ENCODE results near the gene ASB15. TPM values are rescaled to one million over a fixed set of nuclear protein-coding genes. Genes with fewer than 3 reads are reported as not detected.

Gene ASB15
- total and polyA plus RNA-seq, 2 donors (not counting 3 experiments of a cell fraction or from before 2014, with no cell fraction given) = not detected

- Histone ChIP-seq H3K9me1 (replicated peaks; ENCODE audit: control insufficient read depth, extremely low read depth, insufficient read depth, low read length) (no peaks in the 10 kb centered on the region), H3K4me3 (replicated peaks in 1 of 3; ENCODE audit: insufficient read depth in 1 of 3, low read depth in 1 of 3, low read length in 3 of 3) (no peak overlapping the region), H3K27me3 (ENCODE audit: control insufficient read depth in 2 of 2, insufficient read depth in 2 of 2, low read length in 2 of 2) (no peaks in the 10 kb centered on the region), H2AFZ (ENCODE audit: low read depth, low read length) (no peak overlapping the region), H3K9me3 (replicated peaks; ENCODE audit: control insufficient read depth, insufficient read depth, low read length) (no peaks in the 10 kb centered on the region), H3K36me3 (ENCODE audit: control insufficient read depth in 2 of 2, extremely low read depth in 1 of 2, insufficient read depth in 2 of 2, low read length in 2 of 2) (no peaks in the 10 kb centered on the region), H3K4me2 (ENCODE audit: insufficient read depth, low read length) (no peak overlapping the region), H3K27ac (ENCODE audit: insufficient read depth, low read depth, low read length) (no peak overlapping the region), H3K9ac (replicated peaks; ENCODE audit: extremely low read depth, insufficient read depth, low read length) (no peak overlapping the region), H4K20me1 (replicated peaks; ENCODE audit: control insufficient read depth, extremely low read depth, insufficient read depth, low read length) (no peaks in the 10 kb centered on the region), H3K4me1 (ENCODE audit: control insufficient read depth, extremely low read depth, insufficient read depth, low read length) (peaks cover 27% of the 10 kb centered on the region), H3K79me2 (ENCODE audit: control insufficient read depth, insufficient read depth, low read length) (no peaks in the 10 kb centered on the region)
- DNase-seq (ENCODE audit: low read depth, low spot score) (no peak), FAIRE-seq (no peak)
- POLR2A ChIA-PET = interaction anchor here (1.0 kb wide), 1 partner anchor 23 kb away, joined by 3 read pairs; no protein-coding TSS in a partner anchor
- dilution Hi-C loops (cut with MboI; ENCODE audit: extremely low pct_ligation_motif_present, low sequenced_read_pairs) = no loop called here
- BruUV-seq (replicated peaks) = no TSS peak
- CTCF ChIA-PET = interaction anchor here (1.2 to 4.4 kb wide), 3 partner anchors 10 to 21 kb away, joined by 3 to 25 read pairs (median 7); no protein-coding TSS in a partner anchor
- no peak for TF ChIP-seq MAX (IDR thresholded peaks at IDR 0.05; ENCODE audit: insufficient read depth, insufficient read length)
- TF ChIP-seq POLR2A (IDR thresholded peaks at IDR 0.05; ENCODE audit: low read depth, low read length) = no peak
- TF ChIP-seq JUN (IDR thresholded peaks at IDR 0.05; ENCODE audit: borderline replicate concordance, insufficient read depth, insufficient read length, low read depth) = no peak
- no peak for TF ChIP-seq EZH2 (IDR thresholded peaks at IDR 0.05; ENCODE audit: borderline replicate concordance, low read depth, low read length, severe bottlenecking)
- TF ChIP-seq FOS (IDR thresholded peaks at IDR 0.05; ENCODE audit: borderline replicate concordance, insufficient read depth, low read length) = no peak
- no peak for TF ChIP-seq MYC (IDR thresholded peaks at IDR 0.05; ENCODE audit: low read depth, low read length)
- no peak for TF ChIP-seq CTCF (IDR thresholded peaks at IDR 0.05; ENCODE audit: extremely low read depth in 1 of 2, insufficient read depth in 1 of 2, low read depth in 1 of 2, low read length in 2 of 2)
- TF ChIP-seq POLR2AphosphoS5 (IDR thresholded peaks at IDR 0.05; ENCODE audit: insufficient read depth, low read depth, low read length) = no peak
- no peak for TF ChIP-seq GATA2 (IDR thresholded peaks at IDR 0.05; ENCODE audit: insufficient read depth, insufficient read length, low read depth, low read length)
- intact Hi-C loops (cut with micrococcal nuclease) = no loop called here
These were observed 43.9 kb downstream of the ASB15 start for GRCh38 chr7:123645516-123645915.

Measured in endothelial cell of umbilical vein (primary cell).